ENCODE results near the gene WSB1. TPM values are rescaled to one million over a fixed set of nuclear protein-coding genes. Genes with fewer than 3 reads are reported as not detected.

The WSB1 gene
- total RNA-seq, 1 donor from 2014 or later: 521 TPM

- Histone ChIP-seq H3K9ac (no peak overlapping the region), H3F3A (ENCODE audit: low read depth) (no peaks in the 10 kb centered on the region), H3K4me3 (no peak overlapping the region), H3K27me3 (no peaks in the 10 kb centered on the region), H3K79me2 (ENCODE audit: low read depth) (no peaks in the 10 kb centered on the region), H3K4me2 (no peak overlapping the region), H4K20me1 (ENCODE audit: low read depth) (no peaks in the 10 kb centered on the region), H3K4me1 (no peaks in the 10 kb centered on the region), H3K9me3 (ENCODE audit: low read depth) (no peaks in the 10 kb centered on the region), H3K27ac (no peak overlapping the region), H2AFZ (replicated peaks) (no peak overlapping the region), H3K36me3 (no peaks in the 10 kb centered on the region)
- H3K36me3 Mint-ChIP-seq: no peaks in the 10 kb centered on the region
- no peak overlapping the region for H3K27ac Mint-ChIP-seq
- peaks cover 2% of the 10 kb centered on the region for H3K27me3 Mint-ChIP-seq (ENCODE audit: insufficient read depth, low read depth)
- no peak for TF ChIP-seq EZH2phosphoT487 (IDR thresholded peaks at IDR 0.05)
- TF ChIP-seq EZH2 (IDR thresholded peaks at IDR 0.05): no peak
- TF ChIP-seq CTCF (IDR thresholded peaks at IDR 0.05): no peak
- peaks cover 3% of the 10 kb centered on the region for H3K4me1 Mint-ChIP-seq
- no peak overlapping the region for H3K4me3 Mint-ChIP-seq
- no peak for DNase-seq (ENCODE audit: low spot score)
- no peaks in the 10 kb centered on the region for H3K9me3 Mint-ChIP-seq
Observed at GRCh38 chr17:27282054-27282551, 11.8 kb upstream of the WSB1 start.

- Histone ChIP-seq H3K4me1 (no peaks in the 10 kb centered on the region), H3K9ac (no peak overlapping the region), H4K20me1 (ENCODE audit: low read depth) (no peaks in the 10 kb centered on the region), H3F3A (ENCODE audit: low read depth) (no peaks in the 10 kb centered on the region), H3K79me2 (ENCODE audit: low read depth) (no peaks in the 10 kb centered on the region), H3K36me3 (no peaks in the 10 kb centered on the region), H3K27ac (no peak overlapping the region), H3K9me3 (ENCODE audit: low read depth) (no peaks in the 10 kb centered on the region), H3K27me3 (no peaks in the 10 kb centered on the region), H3K4me2 (no peak overlapping the region), H2AFZ (replicated peaks) (no peak overlapping the region), H3K4me3 (no peak overlapping the region)
- no peak for TF ChIP-seq EZH2 (IDR thresholded peaks at IDR 0.05)
- Mint-ChIP-seq H3K4me1 (peaks cover 3% of the 10 kb centered on the region), H3K36me3 (no peaks in the 10 kb centered on the region), H3K9me3 (no peaks in the 10 kb centered on the region), H3K4me3 (no peak overlapping the region), H3K27ac (no peak overlapping the region), H3K27me3 (ENCODE audit: insufficient read depth, low read depth) (peaks cover 2% of the 10 kb centered on the region)
- DNase-seq (ENCODE audit: low spot score): no peak
Observed at GRCh38 chr17:27283060-27283459, 10.9 kb upstream of the WSB1 start.

- Histone ChIP-seq H3K79me2 (ENCODE audit: low read depth) (no peaks in the 10 kb centered on the region), H3K27me3 (no peaks in the 10 kb centered on the region), H4K20me1 (ENCODE audit: low read depth) (no peaks in the 10 kb centered on the region), H3K9ac (no peak overlapping the region), H3K4me3 (no peak overlapping the region), H3K4me2 (no peak overlapping the region), H3F3A (ENCODE audit: low read depth) (no peaks in the 10 kb centered on the region), H3K27ac (no peak overlapping the region), H3K4me1 (no peaks in the 10 kb centered on the region), H3K36me3 (no peaks in the 10 kb centered on the region), H3K9me3 (ENCODE audit: low read depth) (no peaks in the 10 kb centered on the region), H2AFZ (replicated peaks) (no peak overlapping the region)
- Mint-ChIP-seq H3K9me3 (no peaks in the 10 kb centered on the region), H3K4me3 (no peak overlapping the region), H3K4me1 (peaks cover 3% of the 10 kb centered on the region), H3K27me3 (ENCODE audit: insufficient read depth, low read depth) (peaks cover 2% of the 10 kb centered on the region), H3K27ac (no peak overlapping the region), H3K36me3 (no peaks in the 10 kb centered on the region)
- no peak for TF ChIP-seq CTCF (IDR thresholded peaks at IDR 0.05)
- no peak for TF ChIP-seq EZH2 (IDR thresholded peaks at IDR 0.05)
- TF ChIP-seq EZH2phosphoT487 (IDR thresholded peaks at IDR 0.05): no peak
- DNase-seq (ENCODE audit: low spot score): no peak
Observed at GRCh38 chr17:27283751-27284150, 10.2 kb upstream of the WSB1 start.

GRCh38 chr17:27284811-27285415 lies 9.0 kb upstream of the WSB1 start:
- Histone ChIP-seq H3K27me3 (no peaks in the 10 kb centered on the region), H3F3A (ENCODE audit: low read depth) (no peaks in the 10 kb centered on the region), H3K4me1 (no peaks in the 10 kb centered on the region), H2AFZ (replicated peaks) (no peak overlapping the region), H3K9ac (no peak overlapping the region), H3K4me3 (no peak overlapping the region), H3K4me2 (no peak overlapping the region), H4K20me1 (ENCODE audit: low read depth) (no peaks in the 10 kb centered on the region), H3K9me3 (ENCODE audit: low read depth) (no peaks in the 10 kb centered on the region), H3K36me3 (no peaks in the 10 kb centered on the region), H3K27ac (no peak overlapping the region), H3K79me2 (ENCODE audit: low read depth) (no peaks in the 10 kb centered on the region)
- no peaks in the 10 kb centered on the region for H3K9me3 Mint-ChIP-seq
- no peak overlapping the region for H3K4me3 Mint-ChIP-seq
- no peaks in the 10 kb centered on the region for H3K36me3 Mint-ChIP-seq
- H3K27ac Mint-ChIP-seq: no peak overlapping the region
- DNase-seq (ENCODE audit: low spot score): no peak
- no peak for TF ChIP-seq CTCF (IDR thresholded peaks at IDR 0.05)
- no peak for TF ChIP-seq EZH2phosphoT487 (IDR thresholded peaks at IDR 0.05)
- TF ChIP-seq EZH2 (IDR thresholded peaks at IDR 0.05): no peak
- peaks cover 2% of the 10 kb centered on the region for H3K27me3 Mint-ChIP-seq (ENCODE audit: insufficient read depth, low read depth)
- H3K4me1 Mint-ChIP-seq: peaks cover 3% of the 10 kb centered on the region

Measured in neural progenitor cell (in vitro differentiated cells).